A172 (cell line): Measurements from ENCODE around the gene BMPR1B. TPM values are rescaled to one million over a fixed set of nuclear protein-coding genes. Genes with fewer than 3 reads are reported as not detected.

Experiments
- DNase-seq: peaks from one replicate; pipeline ENCODE4 v3.0.0-alpha.2; 2015; ENCODE audit warnings: low spot score
- total RNA-seq: library from RNA; depleted of rRNA; stranded (reverse); fragments of >200 nt; shearing (Covaris generic); gene quantifications from 2 replicates; pipeline ENCODE4 v1.2.3, GENCODE V29; 2014

BMPR1B gene
- total RNA-seq, 1 experiment from 2014 or later, result 0.05 TPM

GRCh38 chr4:94912606-94913005 lies 154.9 kb downstream of the BMPR1B start:
- no peak for DNase-seq

- no peak for DNase-seq
These were observed 155.6 kb downstream of the BMPR1B start for GRCh38 chr4:94913316-94913715.

GRCh38 chr4:94917146-94917545 lies 159.4 kb downstream of the BMPR1B start:
- no peak for DNase-seq

GRCh38 chr4:94918543-94918942 lies 160.8 kb downstream of the BMPR1B start:
- DNase-seq, result no peak

GRCh38 chr4:94920369-94920768 lies 162.6 kb downstream of the BMPR1B start:
- no peak for DNase-seq

- no peak for DNase-seq
These were observed 166.8 kb downstream of the BMPR1B start for GRCh38 chr4:94924566-94924965.

- DNase-seq, result no peak
These were observed 168.1 kb downstream of the BMPR1B start for GRCh38 chr4:94925764-94926347.

GRCh38 chr4:94926936-94927335 lies 169.2 kb downstream of the BMPR1B start:
- DNase-seq, result no peak

GRCh38 chr4:94927696-94928095 lies 169.9 kb downstream of the BMPR1B start:
- no peak for DNase-seq

GRCh38 chr4:94929696-94930095 lies 171.9 kb downstream of the BMPR1B start:
- DNase-seq, result no peak

GRCh38 chr4:94931626-94932025 lies 173.9 kb downstream of the BMPR1B start:
- DNase-seq, result no peak

GRCh38 chr4:94932366-94932765 lies 174.6 kb downstream of the BMPR1B start:
- no peak for DNase-seq

- no peak for DNase-seq
These were observed 176.0 kb downstream of the BMPR1B start for GRCh38 chr4:94933799-94934198.

- DNase-seq, result no peak
These were observed 176.4 kb downstream of the BMPR1B start for GRCh38 chr4:94934201-94934600.

- no peak for DNase-seq
These were observed 177.1 kb downstream of the BMPR1B start for GRCh38 chr4:94934864-94935263.

GRCh38 chr4:94936854-94937253 lies 179.1 kb downstream of the BMPR1B start:
- no peak for DNase-seq

- no peak for DNase-seq
These were observed 182.2 kb downstream of the BMPR1B start for GRCh38 chr4:94939791-94940519.

GRCh38 chr4:94940520-94940908 lies 182.8 kb downstream of the BMPR1B start:
- no peak for DNase-seq

- no peak for DNase-seq
These were observed 184.0 kb downstream of the BMPR1B start for GRCh38 chr4:94941706-94942105.

GRCh38 chr4:94944726-94945125 lies 187.0 kb downstream of the BMPR1B start:
- no peak for DNase-seq

GRCh38 chr4:94947681-94948108 lies 189.9 kb downstream of the BMPR1B start:
- no peak for DNase-seq

- DNase-seq, result no peak
These were observed 196.5 kb downstream of the BMPR1B start for GRCh38 chr4:94954251-94954650.

GRCh38 chr4:94957030-94957429 lies 199.3 kb downstream of the BMPR1B start:
- DNase-seq, result no peak

- no peak for DNase-seq
These were observed 201.6 kb downstream of the BMPR1B start for GRCh38 chr4:94959307-94959706.
